Articular chondrocyte of knee joint (primary cell): ENCODE results near the gene ANKH. TPM values are rescaled to one million over a fixed set of nuclear protein-coding genes. Genes with fewer than 3 reads are reported as not detected.

Source experiments
- small RNA-seq: library from RNA; depleted of rRNA; stranded (forward); fragments of <200 nt; gene quantifications from one replicate; pipeline ENCODE3, GENCODE V24; 2012
- total RNA-seq: library from RNA; depleted of rRNA; stranded (reverse); fragments of >200 nt; gene quantifications from 2 replicates; pipeline ENCODE4 v1.2.3, GENCODE V29; 2012

ANKH gene
- 74.4 and 105 TPM in 2 replicates for total RNA-seq

GRCh38 chr5:14871214-14872069 is at the start of gene ANKH:
TSS of gene ANKH (minus strand) at chr5:14871778. CDS start at chr5:14871447, 331 bp downstream.

GRCh38 chr5:14664270-14665100 is 207.1 kb downstream of the ANKH start, which contains the start of gene OTULIN:
TSS of gene OTULIN (plus strand) at chr5:14664718. CDS start at chr5:14664826, 108 bp downstream.

Small RNAs within 50 kb of the gene (small RNA-seq; reads per million reads assigned to genes)
- gene HNRNPKP5 (not detected), gene MIR4637 (3.1 reads per million, percentile 83 among the genes with 10 or more reads in this experiment)

Other genes starting within 250 kb of the ANKH start
- gene OTULIN, start 207.1 kb downstream of the ANKH start, total RNA-seq, result 23.4 and 28.1 TPM in 2 replicates